ENCODE results near the gene PICK1.
A peak's percentile ranks its signal among the peaks of the same experiment; 100 is the strongest.

The PICK1 gene

GRCh38 chr22:38029901-38030300 lies 27.3 kb upstream of the PICK1 start:
- H4K8ac ChIP-seq (ENCODE audit: low read depth, low read length), result no peak overlapping the region
- DNase-seq, result no peak
- WGBS (ENCODE audit: extremely low coverage, insufficient coverage, low lambda C conversion rate), result no CpG with 5 or more reads among the region's 5 CpGs
- no peak overlapping the region for H3K4ac ChIP-seq (ENCODE audit: low read depth, low read length)
- no peak overlapping the region for H3K4me2 ChIP-seq (ENCODE audit: low read length)
- H3K9ac ChIP-seq (ENCODE audit: low read length), result no peak overlapping the region
- H3K18ac ChIP-seq (ENCODE audit: low read length), result no peak overlapping the region
- H3K79me1 ChIP-seq (ENCODE audit: low read length), result no peaks in the 10 kb centered on the region
- no peaks in the 10 kb centered on the region for H3K79me2 ChIP-seq (ENCODE audit: control insufficient read depth, insufficient read depth, low read length)
- no peak overlapping the region for H4K5ac ChIP-seq (ENCODE audit: low read length)
- H3K23ac ChIP-seq (ENCODE audit: low read length), result no peak overlapping the region
- H3K4me1 ChIP-seq (ENCODE audit: control insufficient read depth, low read depth, low read length), result peaks cover 7% of the 10 kb centered on the region
- no peak overlapping the region for H3K4me3 ChIP-seq (ENCODE audit: low read length)
- no peak overlapping the region for H2AK5ac ChIP-seq (ENCODE audit: low read length)
- no peak overlapping the region for H3K56ac ChIP-seq (ENCODE audit: low read length)
- no peak overlapping the region for H2BK120ac ChIP-seq (ENCODE audit: low read depth, low read length)
- no peak overlapping the region for H2BK5ac ChIP-seq (ENCODE audit: low read length)
- H3K27me3 ChIP-seq (ENCODE audit: insufficient read depth, low read length, poor library complexity), result no peaks in the 10 kb centered on the region
- H3K36me3 ChIP-seq (ENCODE audit: control insufficient read depth, insufficient read depth, low read length), result no peaks in the 10 kb centered on the region
- H3K27ac ChIP-seq (ENCODE audit: low read depth, low read length), result no peak overlapping the region
- no peak overlapping the region for H2BK15ac ChIP-seq (replicated peaks; ENCODE audit: low read depth)

GRCh38 chr22:38030311-38031133 lies 26.7 kb upstream of the PICK1 start:
- H3K4me1 ChIP-seq (ENCODE audit: control insufficient read depth, low read depth, low read length), result peaks cover 8% of the 10 kb centered on the region
- DNase-seq, result peak; percentile 30
- H2AK5ac ChIP-seq (ENCODE audit: low read length), result no peak overlapping the region
- H3K18ac ChIP-seq (ENCODE audit: low read length), result no peak overlapping the region
- no peak overlapping the region for H3K27ac ChIP-seq (ENCODE audit: low read depth, low read length)
- H3K4me2 ChIP-seq (ENCODE audit: low read length), result no peak overlapping the region
- no peak overlapping the region for H3K9ac ChIP-seq (ENCODE audit: low read length)
- no peaks in the 10 kb centered on the region for H3K27me3 ChIP-seq (ENCODE audit: insufficient read depth, low read length, poor library complexity)
- H3K36me3 ChIP-seq (ENCODE audit: control insufficient read depth, insufficient read depth, low read length), result no peaks in the 10 kb centered on the region
- no peaks in the 10 kb centered on the region for H3K79me1 ChIP-seq (ENCODE audit: low read length)
- no peak overlapping the region for H3K4me3 ChIP-seq (ENCODE audit: low read length)
- WGBS (ENCODE audit: extremely low coverage, insufficient coverage, low lambda C conversion rate), result no CpG with 5 or more reads among the region's 16 CpGs
- H3K4ac ChIP-seq (ENCODE audit: low read depth, low read length), result no peak overlapping the region
- peak overlapping the region; percentile 34 for H3K56ac ChIP-seq (ENCODE audit: low read length)
- no peak overlapping the region for H2BK120ac ChIP-seq (ENCODE audit: low read depth, low read length)
- H3K23ac ChIP-seq (ENCODE audit: low read length), result no peak overlapping the region
- no peak overlapping the region for H2BK5ac ChIP-seq (ENCODE audit: low read length)
- H4K8ac ChIP-seq (ENCODE audit: low read depth, low read length), result no peak overlapping the region
- no peak overlapping the region for H2BK15ac ChIP-seq (replicated peaks; ENCODE audit: low read depth)
- H3K79me2 ChIP-seq (ENCODE audit: control insufficient read depth, insufficient read depth, low read length), result no peaks in the 10 kb centered on the region
- no peak overlapping the region for H4K5ac ChIP-seq (ENCODE audit: low read length)

GRCh38 chr22:38031491-38031890 lies 25.7 kb upstream of the PICK1 start:
- H2AK5ac ChIP-seq (ENCODE audit: low read length), result no peak overlapping the region
- no peak for DNase-seq
- no peak overlapping the region for H3K4me3 ChIP-seq (ENCODE audit: low read length)
- no peak overlapping the region for H2BK120ac ChIP-seq (ENCODE audit: low read depth, low read length)
- no peak overlapping the region for H3K27ac ChIP-seq (ENCODE audit: low read depth, low read length)
- no CpG with 5 or more reads among the region's 12 CpGs for WGBS (ENCODE audit: extremely low coverage, insufficient coverage, low lambda C conversion rate)
- peaks cover 8% of the 10 kb centered on the region for H3K4me1 ChIP-seq (ENCODE audit: control insufficient read depth, low read depth, low read length)
- no peaks in the 10 kb centered on the region for H3K27me3 ChIP-seq (ENCODE audit: insufficient read depth, low read length, poor library complexity)
- no peak overlapping the region for H4K8ac ChIP-seq (ENCODE audit: low read depth, low read length)
- no peak overlapping the region for H3K4ac ChIP-seq (ENCODE audit: low read depth, low read length)
- H3K23ac ChIP-seq (ENCODE audit: low read length), result no peak overlapping the region
- H3K9ac ChIP-seq (ENCODE audit: low read length), result no peak overlapping the region
- H2BK5ac ChIP-seq (ENCODE audit: low read length), result no peak overlapping the region
- no peak overlapping the region for H3K56ac ChIP-seq (ENCODE audit: low read length)
- no peak overlapping the region for H3K4me2 ChIP-seq (ENCODE audit: low read length)
- H3K18ac ChIP-seq (ENCODE audit: low read length), result no peak overlapping the region
- no peaks in the 10 kb centered on the region for H3K79me2 ChIP-seq (ENCODE audit: control insufficient read depth, insufficient read depth, low read length)
- H2BK15ac ChIP-seq (replicated peaks; ENCODE audit: low read depth), result no peak overlapping the region
- H3K36me3 ChIP-seq (ENCODE audit: control insufficient read depth, insufficient read depth, low read length), result no peaks in the 10 kb centered on the region
- H3K79me1 ChIP-seq (ENCODE audit: low read length), result no peaks in the 10 kb centered on the region
- no peak overlapping the region for H4K5ac ChIP-seq (ENCODE audit: low read length)

GRCh38 chr22:38032681-38033521 lies 24.3 kb upstream of the PICK1 start:
- DNase-seq, result no peak
- Histone ChIP-seq H3K18ac (ENCODE audit: low read length) (no peak overlapping the region), H3K27me3 (ENCODE audit: insufficient read depth, low read length, poor library complexity) (no peaks in the 10 kb centered on the region), H3K4me1 (ENCODE audit: control insufficient read depth, low read depth, low read length) (peaks cover 8% of the 10 kb centered on the region), H3K56ac (ENCODE audit: low read length) (no peak overlapping the region), H2BK5ac (ENCODE audit: low read length) (no peak overlapping the region), H3K27ac (ENCODE audit: low read depth, low read length) (no peak overlapping the region), H2AK5ac (ENCODE audit: low read length) (peak overlapping the region; percentile 72), H2BK120ac (ENCODE audit: low read depth, low read length) (no peak overlapping the region), H3K4me3 (ENCODE audit: low read length) (no peak overlapping the region), H3K79me1 (ENCODE audit: low read length) (no peaks in the 10 kb centered on the region), H3K9ac (ENCODE audit: low read length) (no peak overlapping the region), H3K23ac (ENCODE audit: low read length) (no peak overlapping the region), H3K4me2 (ENCODE audit: low read length) (no peak overlapping the region), H4K8ac (ENCODE audit: low read depth, low read length) (no peak overlapping the region), H2BK15ac (replicated peaks; ENCODE audit: low read depth) (no peak overlapping the region), H4K5ac (ENCODE audit: low read length) (no peak overlapping the region), H3K79me2 (ENCODE audit: control insufficient read depth, insufficient read depth, low read length) (no peaks in the 10 kb centered on the region), H3K4ac (ENCODE audit: low read depth, low read length) (peak overlapping the region; percentile 41), H3K36me3 (ENCODE audit: control insufficient read depth, insufficient read depth, low read length) (no peaks in the 10 kb centered on the region)
- no CpG with 5 or more reads among the region's 19 CpGs for WGBS (ENCODE audit: extremely low coverage, insufficient coverage, low lambda C conversion rate)

- H3K4me3 ChIP-seq (ENCODE audit: low read length), result no peak overlapping the region
- peak overlapping the region; percentile 41 for H3K4ac ChIP-seq (ENCODE audit: low read depth, low read length)
- peak overlapping the region; percentile 62 for H3K9ac ChIP-seq (ENCODE audit: low read length)
- no peak overlapping the region for H2BK15ac ChIP-seq (replicated peaks; ENCODE audit: low read depth)
- no CpG with 5 or more reads among the region's 27 CpGs for WGBS (ENCODE audit: extremely low coverage, insufficient coverage, low lambda C conversion rate)
- no peak overlapping the region for H2BK120ac ChIP-seq (ENCODE audit: low read depth, low read length)
- peak overlapping the region; percentile 1 for H4K8ac ChIP-seq (ENCODE audit: low read depth, low read length)
- H3K4me1 ChIP-seq (ENCODE audit: control insufficient read depth, low read depth, low read length), result peaks cover 8% of the 10 kb centered on the region
- peak overlapping the region; percentile 97 for H3K23ac ChIP-seq (ENCODE audit: low read length)
- DNase-seq, result no peak
- peak overlapping the region; percentile 87 for H4K5ac ChIP-seq (ENCODE audit: low read length)
- peak overlapping the region; percentile 7 for H3K18ac ChIP-seq (ENCODE audit: low read length)
- peak overlapping the region; percentile 79 for H2BK5ac ChIP-seq (ENCODE audit: low read length)
- H3K79me1 ChIP-seq (ENCODE audit: low read length), result no peaks in the 10 kb centered on the region
- peak overlapping the region; percentile 99 for H2AK5ac ChIP-seq (ENCODE audit: low read length)
- no peaks in the 10 kb centered on the region for H3K36me3 ChIP-seq (ENCODE audit: control insufficient read depth, insufficient read depth, low read length)
- peak overlapping the region; percentile 94 for H3K56ac ChIP-seq (ENCODE audit: low read length)
- H3K27ac ChIP-seq (ENCODE audit: low read depth, low read length), result peak overlapping the region; percentile 76
- no peak overlapping the region for H3K4me2 ChIP-seq (ENCODE audit: low read length)
- no peaks in the 10 kb centered on the region for H3K27me3 ChIP-seq (ENCODE audit: insufficient read depth, low read length, poor library complexity)
- H3K79me2 ChIP-seq (ENCODE audit: control insufficient read depth, insufficient read depth, low read length), result no peaks in the 10 kb centered on the region
Observed at GRCh38 chr22:38033522-38034277, 23.5 kb upstream of the PICK1 start.
